HG02973 (cell line): ENCODE measurements around the gene CNR2.
"Not testable (repeated sequence)": the region's sequence is repeated elsewhere in the genome, so short reads cannot be mapped to it uniquely, and the experiment has no call there.

Experiments
- ATAC-seq: cut with Tn5 transposase; IDR thresholded peaks from one replicate; pipeline ENCODE4 v1.9.1; 2021; ENCODE audit warnings: moderate library complexity; ENCODE audit not compliant: unreplicated experiment

The CNR2 gene

GRCh38 chr1:23889074-23889473 is 24.1 kb downstream of the CNR2 start:
- ATAC-seq = no peak

GRCh38 chr1:23885222-23885621 is 27.9 kb downstream of the CNR2 start:
- ATAC-seq = no peak

DNA sequence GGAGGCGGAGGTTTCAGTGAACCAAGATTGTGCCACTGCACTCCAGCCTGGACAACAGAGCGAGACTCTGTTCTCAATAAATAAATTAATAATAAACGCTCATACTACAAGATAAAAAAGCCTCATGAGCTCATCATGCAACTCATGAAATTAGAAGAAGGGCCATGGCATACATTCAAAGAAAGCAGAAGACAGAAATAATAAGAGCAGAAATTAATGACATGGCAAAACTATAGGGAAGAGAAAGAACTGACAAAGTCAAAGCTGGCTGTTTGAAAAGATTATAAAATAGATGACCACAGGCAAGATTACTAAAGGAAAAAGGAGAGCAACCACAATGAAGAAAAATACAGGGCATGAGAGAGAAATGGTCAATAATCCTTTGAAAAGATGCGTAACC is 30.4 kb downstream of the CNR2 start:
- no peak for ATAC-seq

GRCh38 chr1:23879809-23880208 is 33.4 kb downstream of the CNR2 start:
- no peak for ATAC-seq

GRCh38 chr1:23878668-23879067 is 34.5 kb downstream of the CNR2 start:
- ATAC-seq = no peak

DNA sequence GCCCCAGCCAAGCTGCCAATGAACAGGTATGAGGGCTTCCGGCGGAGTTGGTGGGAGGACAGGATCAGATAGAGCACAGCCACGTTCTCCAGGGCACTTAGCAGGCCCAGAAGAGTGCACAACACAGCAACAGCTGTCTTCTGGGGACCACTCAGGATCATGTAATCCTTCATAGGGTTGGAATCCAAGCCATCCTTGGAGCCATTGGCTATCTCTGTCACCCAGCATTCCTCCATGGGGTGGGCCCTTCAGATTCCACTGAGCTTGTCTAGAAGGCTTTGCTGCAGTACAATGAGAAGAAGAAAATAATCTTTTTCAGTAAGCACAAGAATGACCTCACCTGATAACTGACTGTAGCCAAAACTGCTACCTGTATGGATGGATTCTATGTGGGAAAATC is 37.8 kb downstream of the CNR2 start:
- ATAC-seq = no peak

- no peak for ATAC-seq
Observed at GRCh38 chr1:23872421-23872820, 40.7 kb downstream of the CNR2 start.

DNA sequence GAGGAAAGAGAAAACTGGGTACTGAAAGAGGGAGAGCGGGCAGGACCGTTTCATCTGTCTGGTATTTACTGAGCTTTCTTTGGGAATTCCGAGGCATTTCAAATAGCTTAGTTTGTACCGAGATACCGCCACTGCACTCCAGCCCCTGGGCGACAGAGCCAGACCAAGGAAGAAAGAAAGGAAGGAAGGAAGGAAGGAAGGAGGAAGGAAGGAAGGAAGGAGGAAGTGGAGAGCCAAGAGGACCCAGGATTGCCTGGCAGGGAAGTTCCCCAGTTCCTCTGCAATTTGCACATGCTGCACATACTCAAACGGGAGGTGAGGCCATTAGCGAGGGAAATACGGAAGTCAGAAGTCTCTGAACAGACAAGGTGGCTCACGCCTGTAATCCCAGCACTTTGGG is 44.1 kb downstream of the CNR2 start:
- ATAC-seq = no peak

- ATAC-seq = peak; percentile 14
Observed at GRCh38 chr1:23868557-23869016, 44.6 kb downstream of the CNR2 start.

- peak; percentile 78 for ATAC-seq
Observed at GRCh38 chr1:23867895-23868556, 45.1 kb downstream of the CNR2 start, which contains the start of gene FUCA1. TSS of gene FUCA1 (minus strand) at chr1:23868290. CDS start at chr1:23868286, 4 bp downstream.

DNA sequence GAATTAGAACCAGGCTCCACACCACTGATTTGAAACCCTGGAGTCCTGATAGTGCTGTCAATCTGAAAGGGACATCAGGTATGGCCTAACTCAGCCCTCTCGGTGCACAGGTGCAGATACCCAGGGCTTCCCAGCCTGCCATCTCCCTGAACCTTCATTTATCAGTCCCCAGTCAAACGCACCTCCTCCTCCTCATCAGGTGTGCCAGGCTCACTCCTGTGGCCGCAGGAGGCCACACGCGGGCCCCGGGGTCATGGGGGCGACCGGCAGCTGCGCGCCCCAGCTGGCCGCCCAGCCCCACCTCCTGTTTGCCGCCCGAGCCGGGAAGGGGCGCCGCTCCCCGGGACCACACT is 45.6 kb downstream of the CNR2 start:
- ATAC-seq = no peak

DNA sequence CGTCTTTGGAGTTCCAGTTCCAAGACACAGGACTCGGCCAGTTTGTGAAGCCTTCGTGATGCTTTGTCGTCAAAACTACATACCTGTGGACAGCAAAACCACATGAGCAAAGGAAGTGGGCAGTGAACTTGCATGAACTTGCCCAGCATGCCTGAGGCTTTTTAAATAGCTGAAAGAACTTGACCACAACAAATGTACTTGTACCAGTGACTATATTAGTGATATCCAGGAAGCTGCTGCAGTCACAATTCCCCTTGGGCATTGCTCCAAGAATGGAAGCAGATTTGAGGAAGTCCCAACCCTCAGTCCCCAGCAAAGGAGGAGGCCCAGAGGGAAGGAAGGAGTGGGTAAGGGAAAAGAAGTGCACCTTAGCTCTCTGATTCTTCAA is 47.6 kb downstream of the CNR2 start:
- no peak for ATAC-seq

DNA sequence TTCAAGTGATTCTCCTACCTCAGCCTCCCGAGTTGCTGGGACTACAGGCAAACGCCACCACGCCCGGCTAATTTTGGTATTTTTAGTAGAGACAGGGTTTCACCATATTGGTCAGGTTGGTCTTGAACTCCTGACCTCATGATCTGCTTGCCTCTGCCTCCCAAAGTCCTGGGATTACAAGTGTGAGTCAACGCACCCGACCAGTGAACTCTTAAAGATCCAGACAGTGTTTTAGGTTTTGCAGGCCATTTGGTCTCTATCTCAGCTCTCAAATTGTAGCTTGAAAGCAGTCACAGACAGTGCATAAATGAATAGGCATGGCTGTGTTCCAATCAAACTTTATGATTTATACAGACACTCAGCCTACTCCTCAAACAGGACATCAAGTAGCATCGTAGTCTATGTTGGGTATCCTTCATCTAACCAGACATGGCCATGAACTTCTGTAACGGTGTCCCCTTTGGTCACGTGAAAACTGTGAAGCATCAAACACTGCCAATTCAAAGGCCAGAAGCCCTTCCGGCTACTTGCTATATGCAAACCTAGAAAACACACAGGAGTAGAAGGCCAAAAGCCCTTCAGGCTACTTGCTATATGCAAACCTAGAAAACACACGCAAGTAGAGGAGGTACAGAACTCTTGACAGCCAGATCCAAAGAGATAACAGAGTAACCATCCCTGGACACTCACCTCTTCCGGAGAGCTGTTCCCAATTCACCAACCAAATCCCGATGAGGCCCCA is 48.2 kb downstream of the CNR2 start:
- no peak for ATAC-seq

GRCh38 chr1:23862640-23863039 is 50.5 kb downstream of the CNR2 start:
- no peak for ATAC-seq

DNA sequence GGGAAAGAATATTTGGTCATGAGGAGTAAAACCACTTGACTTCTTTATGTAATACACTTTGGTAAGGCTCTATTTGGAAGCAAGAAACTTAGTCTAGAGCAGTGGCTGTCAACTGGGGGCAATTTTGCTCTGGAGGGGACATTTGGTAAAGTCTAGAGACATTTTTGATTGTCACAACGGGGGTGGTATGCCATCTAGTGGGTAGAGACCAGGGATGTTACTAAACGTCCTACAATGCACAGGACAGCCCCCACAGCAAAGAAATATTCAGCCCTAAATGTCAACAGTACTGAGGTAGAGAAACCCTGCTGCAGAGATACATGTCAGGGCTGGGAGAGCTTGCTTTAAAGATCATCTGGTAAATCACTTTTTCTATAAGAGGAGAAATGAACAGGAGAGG is 58.6 kb downstream of the CNR2 start:
- no peak for ATAC-seq

- not testable (repeated sequence) for ATAC-seq
Observed at GRCh38 chr1:23853124-23853523, 60.0 kb downstream of the CNR2 start.

GRCh38 chr1:23851406-23851805 is 61.8 kb downstream of the CNR2 start:
- ATAC-seq = not testable (repeated sequence)

- no peak for ATAC-seq
Observed at GRCh38 chr1:23848673-23849616, 64.2 kb downstream of the CNR2 start.

DNA sequence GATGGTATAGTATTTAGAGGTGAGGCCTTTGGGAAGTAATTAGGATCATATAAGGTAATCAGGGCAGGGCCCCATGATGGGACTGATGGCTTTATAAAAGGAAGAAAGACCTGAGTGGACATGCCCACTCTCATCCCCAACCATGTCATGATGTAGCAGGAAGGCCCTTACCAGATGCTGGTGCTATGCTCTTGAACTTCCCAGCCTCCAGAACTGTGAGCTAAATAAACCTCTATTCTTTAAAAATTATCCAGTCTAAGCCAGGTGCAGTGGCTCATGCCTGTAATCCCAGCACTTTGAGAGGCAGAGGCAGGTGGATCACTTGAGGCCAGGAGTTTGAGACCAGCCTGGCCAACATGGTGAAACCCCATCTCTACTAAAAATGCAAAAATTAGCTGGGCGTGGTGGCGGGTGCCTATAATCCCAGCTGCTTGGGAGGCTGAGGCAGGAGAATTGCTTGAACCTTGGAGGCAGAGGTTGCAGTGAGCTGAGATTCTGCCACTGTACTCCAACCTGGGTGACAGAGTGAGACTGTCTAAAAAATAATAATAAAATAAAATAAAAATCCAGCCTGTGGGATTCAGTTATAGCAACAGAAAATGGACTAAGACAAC is 65.6 kb downstream of the CNR2 start:
- ATAC-seq = not testable (repeated sequence)

DNA sequence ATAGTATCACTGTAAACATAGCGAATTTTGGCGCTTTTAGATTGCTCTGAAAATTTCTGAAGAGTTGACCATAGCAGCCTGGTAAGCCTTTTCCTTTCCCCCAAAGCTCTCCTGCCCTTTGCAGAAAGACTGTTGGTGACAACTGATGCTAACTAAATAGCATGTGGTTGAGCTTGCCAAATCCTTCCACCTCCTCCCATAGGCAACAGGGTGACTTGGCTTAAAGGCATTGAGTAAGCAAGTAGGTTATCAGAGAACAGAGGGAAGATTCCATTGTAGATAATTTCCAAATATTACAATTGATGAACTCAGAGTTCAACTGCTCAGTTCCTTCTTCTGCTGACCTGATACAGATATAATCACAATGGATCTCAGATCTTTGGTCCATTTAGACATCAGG is 68.0 kb downstream of the CNR2 start:
- no peak for ATAC-seq

GRCh38 chr1:23843644-23844043 is 69.5 kb downstream of the CNR2 start:
- no peak for ATAC-seq
